ENCODE measurements around the gene ABCC6. TPM values are rescaled to one million over a fixed set of nuclear protein-coding genes. Genes with fewer than 3 reads are reported as not detected.
"Not testable (repeated sequence)": the region's sequence is repeated elsewhere in the genome, so short reads cannot be mapped to it uniquely, and the experiment has no call there.

ABCC6 gene
- total RNA-seq (under 1 TPM in 1 of 5 donors, not detected in 4; 0.12 TPM), total RNA-seq (0 to 0.28 (median 0) reads per million in 29 experiments)
- not detected for total RNA-seq (2013)

DNA sequence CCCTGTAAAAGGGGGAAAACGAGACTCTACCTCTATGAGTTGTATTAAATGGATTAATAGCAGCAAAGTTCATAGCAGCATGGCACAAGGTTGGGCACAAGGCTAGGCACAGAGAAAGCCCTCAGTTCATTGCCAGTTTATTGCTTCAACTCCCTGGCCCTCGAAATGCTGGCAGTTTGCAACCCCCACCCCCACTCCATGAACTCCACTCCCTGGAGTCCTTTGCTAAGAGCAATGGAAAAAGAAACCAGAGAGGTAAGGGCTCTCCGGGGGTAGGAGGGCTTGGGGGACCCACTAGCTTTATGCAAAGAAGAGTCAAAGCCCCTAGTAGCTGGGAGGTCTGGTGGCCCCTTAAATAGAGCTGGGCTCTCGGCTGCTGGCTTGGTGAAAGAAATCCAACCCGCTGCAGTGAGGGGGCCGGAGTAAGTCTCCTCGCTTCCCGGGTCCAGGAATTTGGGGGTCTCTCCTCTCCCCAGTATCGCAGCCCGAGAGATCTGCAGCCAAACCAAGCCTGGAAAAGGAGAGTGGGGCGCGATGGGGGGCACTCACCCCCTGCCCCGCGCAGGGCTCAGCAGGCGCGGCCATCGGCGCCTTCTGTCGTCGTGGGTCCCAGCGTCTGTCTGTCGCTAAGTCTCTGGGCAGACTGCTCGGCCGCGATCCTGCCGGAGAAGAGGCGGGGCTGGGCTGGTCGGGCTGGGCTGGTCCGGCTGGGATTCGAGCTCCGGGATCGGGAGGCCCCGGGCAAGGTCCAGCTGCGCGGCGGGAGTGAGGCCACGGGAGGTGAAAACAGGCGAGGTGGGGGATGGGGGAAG lies at the start of gene ABCC6:
Gene ABCC6 (minus strand): TSS at position 645 of the 812 bp plus-strand sequence. CDS start 60 bp downstream, at position 585.
- peak; percentile 25 to 42 (median 31) for ATAC-seq (replicated peaks in 1 of 4)
- H3K27me3 Mint-ChIP-seq; H3K4me3 ChIP-seq (ENCODE audit: control insufficient read depth in 1 of 2, extremely low read depth in 1 of 2, low read length in 1 of 2); H3K9me3 ChIP-seq; H3K36me3 Mint-ChIP-seq; H3K36me3 ChIP-seq (ENCODE audit: control insufficient read depth in 2 of 2, extremely low read depth in 1 of 2, insufficient read depth in 1 of 2, low read length in 1 of 2); CTCF ChIA-PET; H3K4me3 Mint-ChIP-seq; H3K4me1 Mint-ChIP-seq; DNase-seq; H3K27ac Mint-ChIP-seq; H3K27me3 ChIP-seq (replicated peaks in 1 of 2; ENCODE audit: control insufficient read depth in 2 of 2, extremely low read depth in 1 of 2, insufficient read depth in 2 of 2, low read length in 1 of 2); H3K9me3 Mint-ChIP-seq; H3K27ac ChIP-seq (ENCODE audit: low read length); POLR2A ChIA-PET; H3K4me1 ChIP-seq (ENCODE audit: control insufficient read depth in 1 of 2, extremely low read depth in 1 of 2, insufficient read depth in 2 of 2, low read length in 2 of 2): not testable (repeated sequence)
- no CpG with 5 or more reads among the region's 38 CpGs for WGBS (ENCODE audit: insufficient coverage)

GRCh38 chr16:16272573-16273221 lies 49.4 kb upstream of the ABCC6 start:
- ATAC-seq (replicated peaks in 1 of 4); H3K9me3 Mint-ChIP-seq; H3K4me1 ChIP-seq (ENCODE audit: control insufficient read depth in 1 of 2, extremely low read depth in 1 of 2, insufficient read depth in 2 of 2, low read length in 2 of 2); H3K27me3 ChIP-seq (replicated peaks in 1 of 2; ENCODE audit: control insufficient read depth in 2 of 2, extremely low read depth in 1 of 2, insufficient read depth in 2 of 2, low read length in 1 of 2); H3K36me3 ChIP-seq (ENCODE audit: control insufficient read depth in 2 of 2, extremely low read depth in 1 of 2, insufficient read depth in 1 of 2, low read length in 1 of 2); H3K4me3 ChIP-seq (ENCODE audit: control insufficient read depth in 1 of 2, extremely low read depth in 1 of 2, low read length in 1 of 2); H3K27ac Mint-ChIP-seq; DNase-seq; H3K27me3 Mint-ChIP-seq; H3K27ac ChIP-seq (ENCODE audit: low read length); H3K4me1 Mint-ChIP-seq; H3K9me3 ChIP-seq; CTCF ChIA-PET; H3K36me3 Mint-ChIP-seq; POLR2A ChIA-PET; H3K4me3 Mint-ChIP-seq: not testable (repeated sequence)
- no CpG with 5 or more reads among the region's 14 CpGs for WGBS (ENCODE audit: insufficient coverage)

- H3K27me3 Mint-ChIP-seq; H3K4me1 ChIP-seq (ENCODE audit: control insufficient read depth in 1 of 2, extremely low read depth in 1 of 2, insufficient read depth in 2 of 2, low read length in 2 of 2); H3K27ac ChIP-seq (ENCODE audit: low read length); H3K27me3 ChIP-seq (replicated peaks in 1 of 2; ENCODE audit: control insufficient read depth in 2 of 2, extremely low read depth in 1 of 2, insufficient read depth in 2 of 2, low read length in 1 of 2); H3K4me3 Mint-ChIP-seq; H3K9me3 ChIP-seq; H3K36me3 ChIP-seq (ENCODE audit: control insufficient read depth in 2 of 2, extremely low read depth in 1 of 2, insufficient read depth in 1 of 2, low read length in 1 of 2); ATAC-seq (replicated peaks in 1 of 4); H3K9me3 Mint-ChIP-seq; H3K4me1 Mint-ChIP-seq; POLR2A ChIA-PET; CTCF ChIA-PET; H3K4me3 ChIP-seq (ENCODE audit: control insufficient read depth in 1 of 2, extremely low read depth in 1 of 2, low read length in 1 of 2); DNase-seq; H3K27ac Mint-ChIP-seq; H3K36me3 Mint-ChIP-seq: not testable (repeated sequence)
- no CpG with 5 or more reads among the region's 8 CpGs for WGBS (ENCODE audit: insufficient coverage)
Measured at GRCh38 chr16:16271658-16272057, 48.4 kb upstream of the ABCC6 start.

- H3K36me3 Mint-ChIP-seq; H3K36me3 ChIP-seq (ENCODE audit: control insufficient read depth in 2 of 2, extremely low read depth in 1 of 2, insufficient read depth in 1 of 2, low read length in 1 of 2); POLR2A ChIA-PET; H3K9me3 Mint-ChIP-seq; H3K4me1 Mint-ChIP-seq; H3K9me3 ChIP-seq; H3K27ac ChIP-seq (ENCODE audit: low read length); CTCF ChIA-PET; H3K27ac Mint-ChIP-seq; H3K27me3 ChIP-seq (replicated peaks in 1 of 2; ENCODE audit: control insufficient read depth in 2 of 2, extremely low read depth in 1 of 2, insufficient read depth in 2 of 2, low read length in 1 of 2); H3K4me1 ChIP-seq (ENCODE audit: control insufficient read depth in 1 of 2, extremely low read depth in 1 of 2, insufficient read depth in 2 of 2, low read length in 2 of 2); ATAC-seq (replicated peaks in 1 of 4); DNase-seq; H3K27me3 Mint-ChIP-seq; H3K4me3 ChIP-seq (ENCODE audit: control insufficient read depth in 1 of 2, extremely low read depth in 1 of 2, low read length in 1 of 2); H3K4me3 Mint-ChIP-seq: not testable (repeated sequence)
- no CpG with 5 or more reads among the region's 10 CpGs for WGBS (ENCODE audit: insufficient coverage)
Measured at GRCh38 chr16:16268185-16268808, 45.0 kb upstream of the ABCC6 start.

DNA sequence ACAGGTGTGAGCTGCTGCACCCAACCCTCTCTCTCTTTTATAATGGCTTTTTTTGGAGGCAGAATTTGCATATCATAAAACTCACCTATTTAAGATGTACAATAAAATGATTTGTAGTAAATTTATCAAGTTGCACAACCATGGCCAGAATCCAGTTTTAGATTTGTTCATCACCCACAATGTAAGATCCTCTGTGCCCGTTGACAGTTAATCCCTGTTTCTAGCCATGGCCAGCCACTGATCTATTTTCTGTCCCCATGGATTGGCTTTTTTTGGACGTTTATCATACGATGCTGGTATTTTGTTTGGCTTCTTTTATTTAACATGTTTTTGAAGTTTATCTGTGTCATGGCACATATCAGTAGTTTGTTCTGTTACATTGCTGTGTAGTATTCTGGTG lies 44.4 kb upstream of the ABCC6 start:
- H3K4me3 Mint-ChIP-seq; CTCF ChIA-PET; H3K27ac ChIP-seq (ENCODE audit: low read length); H3K9me3 Mint-ChIP-seq; ATAC-seq (replicated peaks in 1 of 4); H3K4me1 ChIP-seq (ENCODE audit: control insufficient read depth in 1 of 2, extremely low read depth in 1 of 2, insufficient read depth in 2 of 2, low read length in 2 of 2); H3K27me3 ChIP-seq (replicated peaks in 1 of 2; ENCODE audit: control insufficient read depth in 2 of 2, extremely low read depth in 1 of 2, insufficient read depth in 2 of 2, low read length in 1 of 2); DNase-seq; H3K36me3 ChIP-seq (ENCODE audit: control insufficient read depth in 2 of 2, extremely low read depth in 1 of 2, insufficient read depth in 1 of 2, low read length in 1 of 2); H3K27ac Mint-ChIP-seq; H3K9me3 ChIP-seq; POLR2A ChIA-PET; H3K27me3 Mint-ChIP-seq; H3K4me3 ChIP-seq (ENCODE audit: control insufficient read depth in 1 of 2, extremely low read depth in 1 of 2, low read length in 1 of 2); H3K4me1 Mint-ChIP-seq: not testable (repeated sequence)
- WGBS (ENCODE audit: insufficient coverage) = no CpG with 5 or more reads among the region's 3 CpGs
- peaks cover 13% of the 10 kb centered on the region for H3K36me3 Mint-ChIP-seq

DNA sequence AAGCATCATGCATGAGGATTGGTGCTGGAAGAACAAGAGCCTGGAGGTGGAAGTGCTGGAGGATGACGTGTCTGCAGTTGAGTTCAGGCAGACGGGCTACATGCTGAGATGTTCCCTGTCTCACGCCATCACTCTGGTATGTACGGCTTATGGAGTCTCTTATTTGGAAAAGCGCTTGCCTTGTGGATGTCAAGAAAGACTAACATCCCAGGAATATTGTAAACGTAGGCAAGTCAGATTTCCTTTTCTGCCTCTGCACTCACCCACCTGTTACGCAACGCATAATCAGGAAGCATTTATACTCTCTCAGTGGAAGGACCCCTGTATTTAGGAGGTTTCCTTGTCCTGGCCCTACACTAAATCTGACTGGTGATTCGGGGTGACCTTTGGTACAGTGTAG lies 41.8 kb upstream of the ABCC6 start:
- ATAC-seq (replicated peaks in 1 of 4); H3K27me3 ChIP-seq (replicated peaks in 1 of 2; ENCODE audit: control insufficient read depth in 2 of 2, extremely low read depth in 1 of 2, insufficient read depth in 2 of 2, low read length in 1 of 2); H3K4me3 ChIP-seq (ENCODE audit: control insufficient read depth in 1 of 2, extremely low read depth in 1 of 2, low read length in 1 of 2); CTCF ChIA-PET; H3K4me3 Mint-ChIP-seq; H3K4me1 Mint-ChIP-seq; POLR2A ChIA-PET; H3K27me3 Mint-ChIP-seq; H3K9me3 ChIP-seq; H3K27ac Mint-ChIP-seq; H3K27ac ChIP-seq (ENCODE audit: low read length); H3K9me3 Mint-ChIP-seq; H3K4me1 ChIP-seq (ENCODE audit: control insufficient read depth in 1 of 2, extremely low read depth in 1 of 2, insufficient read depth in 2 of 2, low read length in 2 of 2); DNase-seq; H3K36me3 ChIP-seq (ENCODE audit: control insufficient read depth in 2 of 2, extremely low read depth in 1 of 2, insufficient read depth in 1 of 2, low read length in 1 of 2): not testable (repeated sequence)
- no CpG with 5 or more reads among the region's 9 CpGs for WGBS (ENCODE audit: insufficient coverage)
- H3K36me3 Mint-ChIP-seq = peaks cover 13% of the 10 kb centered on the region

All from T-cell (primary cell).